Osteoblast (primary cell): ENCODE measurements around the gene ZFPM1. TPM values are rescaled to one million over a fixed set of nuclear protein-coding genes. Genes with fewer than 3 reads are reported as not detected.

ENCODE experiments used
- DNase-seq: peaks from one replicate; pipeline ENCODE4 v3.0.0; 2011; ENCODE audit warnings: low spot score, mixed read lengths; ENCODE audit not compliant: insufficient read length; ENCODE audit errors: missing footprints
- H2AFZ ChIP-seq: 2 replicates; pipeline ENCODE4 v1.6.0; 2011; ENCODE audit warnings: mild to moderate bottlenecking, low read length
- H3K27ac ChIP-seq: 2 replicates; pipeline ENCODE4 v1.5.1; 2011; ENCODE audit warnings: mild to moderate bottlenecking, low read depth, low read length, moderate library complexity
- H3K27me3 ChIP-seq: 2 replicates; pipeline ENCODE4 v1.6.0; 2012; ENCODE audit warnings: mild to moderate bottlenecking, control low read depth, inconsistent platforms, low read length, moderate library complexity; ENCODE audit not compliant: insufficient read depth
- H3K36me3 ChIP-seq: 2 replicates; pipeline ENCODE4 v1.5.1; 2011; ENCODE audit warnings: mild to moderate bottlenecking, low read length, control low read depth, moderate library complexity; ENCODE audit not compliant: insufficient read depth
- H3K4me1 ChIP-seq: 2 replicates; pipeline ENCODE4 v1.5.1; 2011; ENCODE audit warnings: mild to moderate bottlenecking, low read length, control low read depth, moderate library complexity; ENCODE audit not compliant: insufficient read depth
- H3K4me2 ChIP-seq: 2 replicates; pipeline ENCODE4 v1.6.0; 2011; ENCODE audit warnings: mild to moderate bottlenecking, low read length; ENCODE audit not compliant: insufficient read depth
- H3K4me3 ChIP-seq: fragments of 200-600 bp; sonication (generic); 3 replicates; pipeline ENCODE4 v1.5.1; 2012; ENCODE audit warnings: mild to moderate bottlenecking, low read length, inconsistent platforms; ENCODE audit not compliant: insufficient read depth
- H3K79me2 ChIP-seq: 2 replicates; pipeline ENCODE4 v1.6.0; 2012; ENCODE audit warnings: mild to moderate bottlenecking, low read length, control low read depth, inconsistent platforms; ENCODE audit not compliant: insufficient read depth
- H3K9me3 ChIP-seq: 2 replicates; pipeline ENCODE4 v1.5.1; 2011; ENCODE audit warnings: low read depth, low read length, control low read depth
- H4K20me1 ChIP-seq: 2 replicates; pipeline ENCODE4 v1.6.0; 2012; ENCODE audit warnings: mild to moderate bottlenecking, low read length, control low read depth; ENCODE audit not compliant: insufficient read depth
- small RNA-seq: library from RNA; depleted of rRNA; stranded (forward); fragments of <200 nt; gene quantifications from one replicate; pipeline ENCODE3, GENCODE V24; 2012
- total RNA-seq: library from RNA; depleted of rRNA; stranded (reverse); fragments of >200 nt; gene quantifications from 2 replicates; pipeline ENCODE4 v1.2.3, GENCODE V29; 2012
- TF ChIP-seq, protein P1 (sequence below): IDR thresholded peaks from 2 replicates; pipeline ENCODE4 v1.5.1; 2011; ENCODE audit warnings: mild to moderate bottlenecking, low read depth, low read length, moderate library complexity; ENCODE audit errors: extremely low read depth

ZFPM1 gene
- total RNA-seq, 1 donor = 2.2 TPM

DNA sequence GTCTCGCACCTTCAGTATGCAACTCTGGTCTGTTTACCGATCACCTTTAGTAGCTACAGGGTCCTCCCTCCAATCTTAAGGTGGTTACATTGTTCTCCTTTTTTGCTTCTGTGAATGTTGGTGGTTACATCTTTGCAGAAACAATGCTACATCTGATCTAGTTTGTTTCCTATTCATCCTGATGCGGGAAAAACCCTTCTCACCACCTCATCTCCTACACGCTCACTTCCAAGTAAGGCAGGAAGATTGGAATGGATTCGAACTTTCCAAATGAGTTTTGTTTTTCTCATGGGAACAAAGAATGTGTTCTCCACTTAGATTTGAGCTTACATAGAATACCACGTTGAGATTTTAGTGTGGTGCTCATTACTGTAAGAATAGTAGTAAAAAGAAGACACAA lies 131.6 kb downstream of the ZFPM1 start:
- TF ChIP-seq, protein P1, sequence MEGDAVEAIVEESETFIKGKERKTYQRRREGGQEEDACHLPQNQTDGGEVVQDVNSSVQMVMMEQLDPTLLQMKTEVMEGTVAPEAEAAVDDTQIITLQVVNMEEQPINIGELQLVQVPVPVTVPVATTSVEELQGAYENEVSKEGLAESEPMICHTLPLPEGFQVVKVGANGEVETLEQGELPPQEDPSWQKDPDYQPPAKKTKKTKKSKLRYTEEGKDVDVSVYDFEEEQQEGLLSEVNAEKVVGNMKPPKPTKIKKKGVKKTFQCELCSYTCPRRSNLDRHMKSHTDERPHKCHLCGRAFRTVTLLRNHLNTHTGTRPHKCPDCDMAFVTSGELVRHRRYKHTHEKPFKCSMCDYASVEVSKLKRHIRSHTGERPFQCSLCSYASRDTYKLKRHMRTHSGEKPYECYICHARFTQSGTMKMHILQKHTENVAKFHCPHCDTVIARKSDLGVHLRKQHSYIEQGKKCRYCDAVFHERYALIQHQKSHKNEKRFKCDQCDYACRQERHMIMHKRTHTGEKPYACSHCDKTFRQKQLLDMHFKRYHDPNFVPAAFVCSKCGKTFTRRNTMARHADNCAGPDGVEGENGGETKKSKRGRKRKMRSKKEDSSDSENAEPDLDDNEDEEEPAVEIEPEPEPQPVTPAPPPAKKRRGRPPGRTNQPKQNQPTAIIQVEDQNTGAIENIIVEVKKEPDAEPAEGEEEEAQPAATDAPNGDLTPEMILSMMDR = no peak
- Histone ChIP-seq H2AFZ (no peak overlapping the region), H3K79me2 (peaks cover 65% of the 10 kb centered on the region), H3K27ac (no peak overlapping the region), H3K27me3 (no peaks in the 10 kb centered on the region), H3K9me3 (no peaks in the 10 kb centered on the region), H3K4me1 (no peaks in the 10 kb centered on the region), H3K36me3 (peaks cover 41% of the 10 kb centered on the region), H4K20me1 (peaks cover 17% of the 10 kb centered on the region), H3K4me2 (no peak overlapping the region), H3K4me3 (no peak overlapping the region)
- DNase-seq = no peak

DNA sequence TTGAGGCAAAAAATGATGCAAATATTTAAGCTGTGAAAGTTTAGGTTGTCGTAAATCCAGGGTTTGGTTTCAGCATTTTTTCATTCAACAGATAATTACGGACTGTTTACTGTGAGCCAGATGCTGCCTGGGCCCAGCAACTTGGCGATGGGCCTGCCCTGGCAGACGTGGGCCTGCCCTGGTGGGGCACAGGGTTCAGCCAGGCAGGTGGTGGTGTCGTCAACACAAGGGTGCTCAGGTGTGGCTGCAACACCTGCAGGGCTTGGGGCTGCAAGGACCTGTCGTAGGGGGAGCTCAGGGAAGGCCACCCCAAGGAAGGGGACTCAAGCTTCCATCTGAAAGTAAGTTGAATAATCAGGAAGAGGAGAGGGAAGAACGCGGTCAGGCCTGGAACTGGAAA lies 132.2 kb downstream of the ZFPM1 start:
- Histone ChIP-seq H3K36me3 (peaks cover 45% of the 10 kb centered on the region), H3K4me1 (no peaks in the 10 kb centered on the region), H3K27me3 (no peaks in the 10 kb centered on the region), H3K79me2 (peaks cover 59% of the 10 kb centered on the region), H2AFZ (no peak overlapping the region), H4K20me1 (peaks cover 17% of the 10 kb centered on the region), H3K9me3 (no peaks in the 10 kb centered on the region), H3K4me3 (no peak overlapping the region), H3K27ac (no peak overlapping the region), H3K4me2 (no peak overlapping the region)
- no peak for DNase-seq
- TF ChIP-seq, protein P1 = no peak

DNA sequence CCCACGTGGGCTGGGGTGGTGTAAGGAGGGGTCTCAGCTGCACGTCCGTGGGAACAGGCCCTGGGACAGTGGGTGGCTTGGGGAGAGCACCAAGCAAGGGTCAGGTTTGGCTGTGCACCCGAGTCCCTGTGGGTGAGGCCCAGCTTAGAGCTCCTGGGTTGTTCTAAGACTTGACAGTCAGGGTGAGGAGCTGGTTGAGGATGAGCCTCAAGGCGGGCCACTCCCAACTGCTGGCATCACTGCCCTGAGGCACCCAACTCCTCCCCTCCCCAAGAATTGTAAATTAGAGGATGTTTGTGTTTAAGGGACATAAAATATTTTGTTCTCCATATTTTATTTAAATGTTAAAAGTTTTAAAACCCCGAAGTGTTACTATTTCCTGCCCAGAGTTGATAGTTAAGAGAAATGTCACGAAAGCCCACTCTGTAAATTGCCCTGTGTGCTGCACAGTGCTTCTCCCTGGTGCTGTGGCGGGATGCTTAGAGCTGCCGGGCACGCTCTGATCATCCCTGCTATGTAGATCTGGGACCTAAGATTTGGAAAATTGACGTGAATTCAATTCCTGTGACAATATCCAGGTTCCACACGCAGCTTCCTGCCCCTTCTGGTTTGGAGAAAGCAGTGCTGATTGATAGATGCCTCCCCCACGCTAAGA lies 133.0 kb downstream of the ZFPM1 start:
- no peak for DNase-seq
- Histone ChIP-seq H3K27ac (no peak overlapping the region), H4K20me1 (peaks cover 17% of the 10 kb centered on the region), H3K9me3 (no peaks in the 10 kb centered on the region), H3K79me2 (peaks cover 52% of the 10 kb centered on the region), H3K36me3 (peaks cover 45% of the 10 kb centered on the region), H3K4me1 (no peaks in the 10 kb centered on the region), H3K4me3 (no peak overlapping the region), H3K27me3 (no peaks in the 10 kb centered on the region), H2AFZ (no peak overlapping the region), H3K4me2 (no peak overlapping the region)
- TF ChIP-seq, protein P1 = no peak

Small RNAs within 50 kb of the gene (small RNA-seq; reads per million reads assigned to genes)
- not detected for gene MIR5189

Other genes with a start within 250 kb of the ZFPM1 start
- 5.3 and 8.3 TPM in 2 replicates for gene ZNF469, start 70.3 kb upstream of the ZFPM1 start, total RNA-seq
- gene ZC3H18, start 117.1 kb downstream of the ZFPM1 start, total RNA-seq = 10.6 and 10.9 TPM in 2 replicates
- gene IL17C, start 185.3 kb downstream of the ZFPM1 start, total RNA-seq = under 0.01 and 0.29 TPM in 2 replicates
- 144 and 250 TPM in 2 replicates for gene CYBA, start 197.8 kb downstream of the ZFPM1 start, total RNA-seq
- 67.3 and 73.1 TPM in 2 replicates for gene MVD, start 209.8 kb downstream of the ZFPM1 start, total RNA-seq
- not detected in 2 replicates for gene SNAI3, start 233.2 kb downstream of the ZFPM1 start, total RNA-seq